ENCODE data around the gene CARS2. TPM values are rescaled to one million over a fixed set of nuclear protein-coding genes. Genes with fewer than 3 reads are reported as not detected.

Gene CARS2
- total RNA-seq, 1 donor from 2014 or later = 57.1 TPM

Other genes with a start within 250 kb of the CARS2 start
- gene RAB20, start 144.4 kb downstream of the CARS2 start, total RNA-seq = 61.6 TPM
- gene NAXD, start 90.6 kb downstream of the CARS2 start, total RNA-seq = 20.1 TPM
- gene ING1, start 7.6 kb upstream of the CARS2 start, total RNA-seq = 13.4 TPM
- 115 TPM for gene ANKRD10, start 209.0 kb upstream of the CARS2 start, total RNA-seq